ENCODE results near the gene SPG7. TPM values are rescaled to one million over a fixed set of nuclear protein-coding genes. Genes with fewer than 3 reads are reported as not detected.
"Not testable (repeated sequence)": the region's sequence is repeated elsewhere in the genome, so short reads cannot be mapped to it uniquely, and the experiment has no call there.

Gene SPG7
- total RNA-seq, 1 experiment from 2014 or later: 161 TPM

DNA sequence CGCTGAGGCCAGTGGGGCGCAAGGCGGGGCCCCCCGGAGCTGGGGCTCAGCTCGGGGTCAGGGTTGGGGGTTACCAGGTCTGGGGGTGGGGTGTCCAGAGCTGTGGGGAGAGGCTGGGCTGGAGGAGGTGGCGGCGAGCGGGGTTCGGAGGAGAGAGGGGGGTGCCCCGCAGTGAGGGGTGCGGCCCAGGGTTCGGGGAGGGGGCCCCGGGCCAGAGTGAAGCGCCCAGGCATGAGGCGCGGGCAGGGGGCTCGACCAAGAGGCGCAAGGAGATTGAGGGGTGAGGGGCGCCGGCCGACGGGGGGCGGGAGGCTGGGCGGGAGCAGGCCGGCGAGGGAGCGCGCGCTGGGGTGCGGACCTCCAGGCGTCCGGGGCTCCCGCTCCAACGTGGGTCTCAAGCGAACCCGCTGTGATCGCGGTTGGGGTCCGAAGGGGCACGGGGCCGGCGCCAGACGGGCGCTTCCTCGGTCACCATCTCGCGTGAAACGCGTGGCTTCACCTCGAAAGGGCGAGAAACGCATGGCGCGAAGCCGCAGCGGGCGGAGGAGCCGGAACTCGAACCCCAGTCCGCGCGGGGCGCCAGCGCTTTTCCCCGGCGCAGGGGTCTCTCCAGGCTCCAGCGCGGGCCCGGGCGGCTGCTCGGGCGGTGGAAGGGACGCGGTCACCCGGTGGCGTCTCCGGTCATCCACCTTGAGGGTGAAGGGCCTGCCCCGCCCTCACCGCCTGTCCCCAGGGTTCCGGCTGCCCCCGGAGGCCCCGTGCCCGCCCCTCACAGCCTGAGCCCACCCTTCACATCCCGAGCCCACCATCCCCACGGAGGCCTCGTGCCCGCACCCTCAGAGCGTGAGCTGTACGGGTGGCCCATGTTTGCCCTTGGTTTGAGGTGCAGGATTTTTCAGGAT is 68.2 kb downstream of the SPG7 start:
- no peaks in the 10 kb centered on the region for H3K36me3 ChIP-seq
- no peak overlapping the region for H3K27ac ChIP-seq
- no peaks in the 10 kb centered on the region; the same call in 1 of the 2 replicates for H3K9me3 ChIP-seq (replicated peaks)
- no peaks in the 10 kb centered on the region for H3K27me3 ChIP-seq
- no peak for DNase-seq
- peaks cover 13% of the 10 kb centered on the region for H3K4me1 ChIP-seq
- H3K4me3 ChIP-seq: no peak overlapping the region

GRCh38 chr16:89577055-89577759 is 69.0 kb downstream of the SPG7 start:
- Histone ChIP-seq H3K27ac (no peak overlapping the region), H3K36me3 (no peaks in the 10 kb centered on the region), H3K27me3 (no peaks in the 10 kb centered on the region), H3K4me1 (peaks cover 21% of the 10 kb centered on the region), H3K9me3 (replicated peaks) (no peaks in the 10 kb centered on the region; the same call in 1 of the 2 replicates), H3K4me3 (no peak overlapping the region)
- DNase-seq: no peak

DNA sequence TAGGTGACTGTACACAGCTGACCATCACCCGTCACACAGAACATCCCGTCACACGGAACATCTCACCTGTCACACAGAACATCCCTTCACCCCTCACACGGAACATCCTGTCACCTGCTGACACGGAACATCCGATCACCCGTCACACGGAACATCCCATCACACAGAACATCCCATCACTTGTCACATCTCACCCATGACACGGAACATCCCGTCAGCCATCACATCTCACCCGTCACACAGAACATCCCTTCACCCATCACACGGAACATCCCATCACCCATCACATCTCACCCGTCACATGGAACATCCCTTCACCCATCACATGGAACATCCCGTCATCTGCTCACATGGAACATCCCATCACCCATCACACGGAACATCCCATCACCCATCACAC is 71.1 kb downstream of the SPG7 start:
- no peaks in the 10 kb centered on the region for H3K36me3 ChIP-seq
- peaks cover 11% of the 10 kb centered on the region for H3K4me1 ChIP-seq
- peaks cover 6% of the 10 kb centered on the region; the same call in 1 of the 2 replicates for H3K27me3 ChIP-seq
- H3K27ac ChIP-seq: no peak overlapping the region
- no peak overlapping the region for H3K4me3 ChIP-seq
- no peaks in the 10 kb centered on the region; the same call in 1 of the 2 replicates for H3K9me3 ChIP-seq (replicated peaks)
- DNase-seq: no peak

DNA sequence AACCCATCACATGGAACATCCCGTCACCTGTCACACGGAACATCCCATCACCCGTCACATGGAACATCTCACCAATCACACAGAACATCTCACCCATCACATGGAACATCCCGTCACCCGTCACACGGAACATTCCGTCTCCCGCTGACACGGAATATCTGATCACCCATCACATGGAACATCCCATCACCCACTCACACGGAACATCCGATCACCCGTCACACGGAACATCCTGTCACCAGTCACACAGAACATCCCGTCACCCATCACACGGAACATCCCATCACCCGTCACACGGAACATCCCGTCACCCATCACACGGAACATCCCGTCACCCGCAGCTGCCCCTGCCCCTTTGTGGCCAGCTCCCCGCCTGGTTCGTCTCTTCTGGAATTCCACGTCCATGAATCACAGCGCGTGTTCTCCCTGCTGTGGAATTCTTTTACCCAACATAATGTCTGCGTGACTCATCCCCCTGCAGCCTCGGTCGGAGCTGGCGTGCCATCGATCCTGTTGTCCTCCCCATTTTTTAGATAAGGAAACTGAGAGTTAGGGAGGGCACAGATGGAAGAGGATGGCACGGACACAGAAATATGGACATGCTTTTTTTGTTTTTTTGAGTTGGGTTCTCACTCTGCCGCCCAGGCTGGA is 73.0 kb downstream of the SPG7 start:
- no peak overlapping the region for H3K27ac ChIP-seq
- no peak overlapping the region for H3K4me3 ChIP-seq
- peak; percentile 61 to 68 for DNase-seq
- H3K4me1 ChIP-seq: peaks cover 18% of the 10 kb centered on the region
- no peaks in the 10 kb centered on the region for H3K36me3 ChIP-seq
- H3K27me3 ChIP-seq: peaks cover 15% of the 10 kb centered on the region; the same call in 1 of the 2 replicates
- no peaks in the 10 kb centered on the region for H3K9me3 ChIP-seq (replicated peaks)

DNA sequence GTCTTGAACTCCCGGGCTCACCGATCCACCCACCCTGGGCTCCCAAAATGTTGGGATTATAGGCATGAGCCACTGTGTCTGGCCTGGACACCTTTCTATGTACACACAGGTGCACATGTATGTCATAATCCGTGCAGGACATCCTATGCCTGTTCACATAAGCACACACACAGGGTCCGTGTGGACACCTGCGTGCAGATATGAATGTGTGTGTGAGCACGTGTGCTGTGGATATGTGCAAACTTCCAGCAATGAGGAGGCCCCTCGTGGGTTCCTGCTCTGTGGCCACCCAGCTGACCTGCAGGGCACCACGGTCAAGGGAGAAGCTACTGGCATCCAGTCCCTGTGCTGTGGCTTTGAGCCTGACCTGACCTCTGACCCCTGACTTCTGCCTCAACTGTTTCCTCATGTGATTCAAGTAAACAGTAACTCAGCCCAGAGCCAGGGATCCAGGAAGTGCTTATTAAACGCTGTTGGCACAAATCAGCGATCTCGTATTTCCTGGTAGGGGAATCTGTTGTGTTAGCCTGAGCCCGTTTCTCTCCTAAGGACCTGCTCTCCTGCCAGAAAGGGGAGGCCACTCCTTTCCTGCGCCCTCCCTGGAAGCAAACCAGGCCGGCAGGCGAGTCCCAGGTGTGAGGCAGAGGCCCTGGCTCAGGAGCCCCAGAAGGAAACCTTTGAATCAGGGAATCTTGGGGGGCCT is 73.8 kb downstream of the SPG7 start:
- Histone ChIP-seq H3K9me3 (replicated peaks) (no peaks in the 10 kb centered on the region), H3K4me3 (no peak overlapping the region), H3K4me1 (peaks cover 18% of the 10 kb centered on the region), H3K36me3 (no peaks in the 10 kb centered on the region), H3K27ac (no peak overlapping the region), H3K27me3 (peaks cover 15% of the 10 kb centered on the region; the same call in 1 of the 2 replicates)
- no peak for DNase-seq

DNA sequence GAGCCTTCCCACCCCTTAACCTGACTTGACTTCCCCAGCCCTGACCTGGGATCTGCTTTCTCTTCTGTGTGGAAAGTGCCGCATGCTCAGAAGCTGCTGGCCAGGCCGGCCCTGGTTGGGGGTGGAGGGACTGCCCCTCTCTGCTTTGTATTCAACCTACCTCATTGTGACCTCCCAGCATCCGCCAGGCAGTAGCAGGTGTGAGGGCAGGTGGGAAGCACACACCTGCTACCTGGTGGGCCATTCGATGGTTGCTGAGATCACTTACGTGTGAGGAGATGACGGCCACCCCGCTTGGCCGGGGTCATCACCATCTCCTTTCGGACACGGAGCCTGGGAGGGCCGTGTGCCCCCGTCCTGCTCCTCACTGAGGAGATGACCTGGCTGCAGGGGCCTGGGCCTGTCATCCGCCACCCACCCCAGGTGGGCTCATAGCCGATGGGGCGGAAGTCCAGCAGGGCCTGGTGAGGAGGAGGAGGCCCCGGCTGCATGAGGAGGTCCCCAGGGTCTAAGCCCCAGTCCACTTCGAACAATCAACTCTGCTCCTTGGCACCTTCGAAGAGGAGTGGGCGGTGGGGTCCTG is 74.5 kb downstream of the SPG7 start:
- H3K9me3 ChIP-seq (replicated peaks): no peaks in the 10 kb centered on the region
- H3K36me3 ChIP-seq: no peaks in the 10 kb centered on the region
- H3K4me3 ChIP-seq: no peak overlapping the region
- no peak for DNase-seq
- H3K27me3 ChIP-seq: peaks cover 15% of the 10 kb centered on the region; the same call in 1 of the 2 replicates
- H3K4me1 ChIP-seq: peaks cover 18% of the 10 kb centered on the region
- H3K27ac ChIP-seq: no peak overlapping the region

DNA sequence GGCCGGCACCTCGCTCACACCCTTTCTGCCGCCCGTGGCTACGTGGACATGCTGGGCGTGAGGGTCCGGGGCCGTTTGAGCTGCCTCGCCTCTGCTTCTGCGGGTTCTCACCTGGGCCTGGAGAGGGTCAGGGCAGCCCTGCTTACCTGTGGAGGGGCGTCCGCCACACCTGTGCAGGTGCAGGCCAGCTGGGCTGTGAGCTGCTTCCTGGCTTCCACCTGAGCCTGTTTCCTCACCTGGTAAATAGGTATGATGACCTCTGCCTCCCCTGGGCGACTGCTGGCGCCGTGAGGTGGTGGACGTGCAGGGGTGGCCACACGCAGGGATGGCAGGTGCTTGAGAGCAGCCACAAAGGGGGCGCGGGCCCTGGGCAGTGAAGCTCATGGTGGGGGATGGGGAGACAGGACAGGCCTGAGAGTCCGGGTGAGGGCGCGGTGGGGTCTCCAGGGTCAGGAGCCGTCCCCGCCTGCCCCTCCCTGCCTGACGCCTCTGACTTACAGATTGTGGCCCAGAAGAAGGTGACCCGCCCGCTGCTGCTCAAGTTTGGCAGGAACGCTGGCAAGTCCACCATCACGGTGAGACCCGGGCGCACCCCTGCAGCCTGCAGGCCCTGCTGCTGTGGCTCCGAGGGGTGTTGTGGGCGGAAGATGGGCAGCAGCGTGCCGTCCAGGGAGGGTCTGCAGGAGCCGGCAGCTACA is 75.1 kb downstream of the SPG7 start:
- H3K36me3 ChIP-seq: no peaks in the 10 kb centered on the region
- DNase-seq: no peak
- H3K4me1 ChIP-seq: peaks cover 18% of the 10 kb centered on the region
- H3K9me3 ChIP-seq (replicated peaks): no peaks in the 10 kb centered on the region
- no peak overlapping the region for H3K4me3 ChIP-seq
- H3K27ac ChIP-seq: no peak overlapping the region
- peaks cover 15% of the 10 kb centered on the region; the same call in 1 of the 2 replicates for H3K27me3 ChIP-seq

GRCh38 chr16:89583895-89584644 is 75.9 kb downstream of the SPG7 start:
- Histone ChIP-seq H3K4me3 (no peak overlapping the region), H3K9me3 (replicated peaks) (no peaks in the 10 kb centered on the region), H3K27me3 (peaks cover 15% of the 10 kb centered on the region; the same call in 1 of the 2 replicates), H3K36me3 (no peaks in the 10 kb centered on the region), H3K4me1 (peaks cover 18% of the 10 kb centered on the region), H3K27ac (no peak overlapping the region)
- DNase-seq: no peak

DNA sequence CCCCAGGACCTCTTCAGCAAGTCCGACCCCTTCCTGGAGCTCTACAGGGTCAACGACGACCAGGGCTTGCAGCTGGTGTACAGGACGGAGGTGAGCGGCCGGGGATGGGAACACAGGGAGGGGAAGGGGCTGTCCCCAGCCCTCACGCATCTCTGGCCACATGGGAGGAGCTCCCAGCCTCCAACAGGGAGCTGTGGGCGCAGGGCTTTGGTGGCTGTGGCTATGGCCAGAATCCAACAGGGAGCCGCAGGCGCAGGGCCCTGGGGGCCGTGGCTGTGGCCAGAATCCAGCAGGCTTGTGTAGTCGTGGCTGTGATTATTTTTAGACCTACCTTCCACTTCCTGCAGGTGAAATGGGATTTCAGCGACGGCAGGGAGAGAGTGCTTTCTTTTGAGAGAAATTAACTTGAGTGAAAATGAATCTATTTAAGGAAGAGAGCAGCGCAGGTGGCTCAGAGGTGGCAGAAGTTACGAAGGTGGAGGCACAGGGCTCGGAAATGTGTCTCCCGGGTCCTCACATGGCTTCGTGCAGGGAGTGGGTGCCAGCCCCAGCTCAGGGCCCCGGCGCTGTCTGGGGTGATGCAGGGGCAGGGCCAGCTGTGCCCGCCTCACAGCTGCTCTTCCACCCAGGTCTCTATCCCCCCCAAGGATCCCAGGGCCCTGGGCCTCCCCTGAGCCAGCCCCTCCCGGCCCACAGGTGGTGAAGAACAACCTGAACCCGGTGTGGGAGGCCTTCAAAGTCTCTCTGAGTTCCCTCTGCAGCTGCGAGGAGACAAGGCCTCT is 76.8 kb downstream of the SPG7 start:
- H3K4me1 ChIP-seq: peaks cover 18% of the 10 kb centered on the region
- no peak overlapping the region for H3K27ac ChIP-seq
- H3K36me3 ChIP-seq: no peaks in the 10 kb centered on the region
- peaks cover 15% of the 10 kb centered on the region; the same call in 1 of the 2 replicates for H3K27me3 ChIP-seq
- H3K9me3 ChIP-seq (replicated peaks): no peaks in the 10 kb centered on the region
- no peak overlapping the region for H3K4me3 ChIP-seq
- peak; percentile 41 to 55 for DNase-seq

DNA sequence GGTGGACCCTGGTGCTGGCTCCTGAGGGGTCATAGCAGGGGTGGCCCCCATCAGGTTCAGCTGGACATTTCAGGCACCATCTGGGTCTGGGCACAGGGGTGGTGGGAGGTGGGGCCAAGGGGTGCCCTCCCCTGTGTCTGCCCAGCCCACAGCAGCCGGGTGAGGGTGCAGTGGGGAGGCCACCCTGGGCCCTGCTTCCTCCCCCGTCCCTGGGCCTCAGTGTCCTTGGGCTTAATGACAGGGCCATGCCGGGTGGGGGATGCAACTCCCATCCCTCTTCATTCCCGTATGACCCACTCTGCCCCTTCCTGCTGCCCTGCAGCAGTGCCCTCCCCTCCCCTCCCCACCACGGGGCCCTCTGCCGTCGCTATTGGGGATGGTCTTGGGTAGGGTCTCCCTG is 78.0 kb downstream of the SPG7 start:
- Histone ChIP-seq H3K4me1 (peaks cover 18% of the 10 kb centered on the region), H3K36me3 (no peaks in the 10 kb centered on the region), H3K4me3 (no peak overlapping the region), H3K27me3 (peaks cover 15% of the 10 kb centered on the region; the same call in 1 of the 2 replicates), H3K9me3 (replicated peaks) (no peaks in the 10 kb centered on the region), H3K27ac (no peak overlapping the region)
- no peak for DNase-seq

- Histone ChIP-seq H3K4me3 (no peak overlapping the region), H3K27ac (no peak overlapping the region), H3K4me1 (peaks cover 14% of the 10 kb centered on the region), H3K9me3 (replicated peaks) (no peaks in the 10 kb centered on the region), H3K27me3 (peaks cover 15% of the 10 kb centered on the region; the same call in 1 of the 2 replicates), H3K36me3 (no peaks in the 10 kb centered on the region)
- DNase-seq: no peak
These were observed 78.7 kb downstream of the SPG7 start for GRCh38 chr16:89586853-89587252.

- not testable (repeated sequence) for H3K4me1 ChIP-seq; H3K4me3 ChIP-seq; DNase-seq; H3K27ac ChIP-seq; H3K36me3 ChIP-seq; H3K9me3 ChIP-seq (replicated peaks)
- H3K27me3 ChIP-seq: peaks cover 15% of the 10 kb centered on the region; the same call in 1 of the 2 replicates
These were observed 79.5 kb downstream of the SPG7 start for GRCh38 chr16:89587676-89588075.

Measured in SJCRH30 (cell line).